Measurements from ENCODE around the gene MEGF11.

The MEGF11 gene

DNA sequence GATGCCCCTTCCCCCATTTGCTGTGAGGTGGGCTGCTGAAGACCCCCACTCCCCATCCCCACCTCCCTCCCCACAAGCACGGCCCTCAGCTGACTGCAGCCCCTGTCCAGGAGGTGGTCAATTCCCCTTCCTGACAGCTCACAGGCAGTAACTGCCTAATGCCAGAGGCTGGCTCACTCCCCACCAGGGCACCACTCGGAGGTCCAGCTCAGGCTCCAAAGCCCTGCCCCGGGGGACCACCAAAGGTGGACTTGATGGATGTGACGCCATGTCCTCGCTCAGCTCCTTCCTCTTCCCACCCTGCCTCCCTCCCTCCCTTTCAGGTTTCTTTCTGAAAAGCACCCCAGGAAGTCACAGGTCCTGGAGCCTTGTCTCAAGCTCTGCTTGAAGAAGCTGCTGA, 82.8 kb downstream of the MEGF11 start:
- ChIA-PET CTCF (interaction anchor here (1.5 to 1.7 kb wide), 2 partner anchors 11 to 13 kb away, joined by 3 to 4 read pairs; no protein-coding TSS in a partner anchor), POLR2A (no interaction called here)
- DNase-seq (ENCODE audit: extremely low spot score), result no peak
- TF ChIP-seq, protein P1, sequence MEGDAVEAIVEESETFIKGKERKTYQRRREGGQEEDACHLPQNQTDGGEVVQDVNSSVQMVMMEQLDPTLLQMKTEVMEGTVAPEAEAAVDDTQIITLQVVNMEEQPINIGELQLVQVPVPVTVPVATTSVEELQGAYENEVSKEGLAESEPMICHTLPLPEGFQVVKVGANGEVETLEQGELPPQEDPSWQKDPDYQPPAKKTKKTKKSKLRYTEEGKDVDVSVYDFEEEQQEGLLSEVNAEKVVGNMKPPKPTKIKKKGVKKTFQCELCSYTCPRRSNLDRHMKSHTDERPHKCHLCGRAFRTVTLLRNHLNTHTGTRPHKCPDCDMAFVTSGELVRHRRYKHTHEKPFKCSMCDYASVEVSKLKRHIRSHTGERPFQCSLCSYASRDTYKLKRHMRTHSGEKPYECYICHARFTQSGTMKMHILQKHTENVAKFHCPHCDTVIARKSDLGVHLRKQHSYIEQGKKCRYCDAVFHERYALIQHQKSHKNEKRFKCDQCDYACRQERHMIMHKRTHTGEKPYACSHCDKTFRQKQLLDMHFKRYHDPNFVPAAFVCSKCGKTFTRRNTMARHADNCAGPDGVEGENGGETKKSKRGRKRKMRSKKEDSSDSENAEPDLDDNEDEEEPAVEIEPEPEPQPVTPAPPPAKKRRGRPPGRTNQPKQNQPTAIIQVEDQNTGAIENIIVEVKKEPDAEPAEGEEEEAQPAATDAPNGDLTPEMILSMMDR (IDR thresholded peaks at IDR 0.05; ENCODE audit: control extremely low read depth, extremely low read depth, low read depth, missing control alignments), result no peak

DNA sequence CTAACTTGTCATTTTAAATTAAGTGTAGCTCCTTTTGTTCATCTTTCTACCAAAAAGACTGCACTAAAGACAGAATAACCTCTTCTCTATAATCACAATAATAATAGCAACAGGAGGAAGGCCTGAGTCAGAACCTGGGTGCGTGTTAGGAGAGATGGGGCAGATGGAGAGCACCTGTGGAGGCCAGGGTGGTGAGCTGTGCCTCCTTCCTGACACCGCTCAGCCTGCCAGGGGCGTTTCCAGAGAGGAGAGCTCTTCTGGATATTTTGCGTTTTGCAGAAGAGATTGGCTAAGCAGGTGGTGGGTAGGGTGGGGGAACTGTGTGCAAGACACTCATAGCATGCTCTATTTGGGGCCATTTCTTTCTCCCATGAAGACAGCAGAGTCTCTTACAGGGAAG, 83.5 kb downstream of the MEGF11 start:
- DNase-seq (ENCODE audit: extremely low spot score), result no peak
- ChIA-PET CTCF (interaction anchor here (1.5 to 1.7 kb wide), 2 partner anchors 10 to 12 kb away, joined by 3 to 4 read pairs; no protein-coding TSS in a partner anchor), POLR2A (no interaction called here)
- TF ChIP-seq, protein P1 (IDR thresholded peaks at IDR 0.05; ENCODE audit: control extremely low read depth, extremely low read depth, low read depth, missing control alignments), result no peak

DNA sequence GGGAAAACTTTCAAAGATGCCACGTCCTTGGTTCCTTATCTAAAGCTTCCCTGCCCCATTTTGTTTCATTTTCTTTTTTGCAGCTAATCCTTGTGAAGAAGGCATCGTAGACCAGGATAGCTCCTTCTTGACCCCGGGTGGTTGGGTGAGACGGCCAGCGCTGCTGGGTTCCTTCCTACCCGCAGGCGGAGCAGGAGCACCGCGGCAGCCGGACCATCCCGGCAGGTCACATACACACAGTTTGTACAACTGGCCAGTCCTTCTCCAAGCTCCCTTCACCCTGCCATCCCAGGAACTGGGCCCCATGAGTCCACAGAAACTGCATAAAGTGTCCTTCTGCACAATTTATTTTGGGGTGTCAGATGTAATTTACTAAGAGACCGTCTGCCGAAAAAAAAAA, 83.9 kb downstream of the MEGF11 start:
- no peak for DNase-seq (ENCODE audit: extremely low spot score)
- TF ChIP-seq, protein P1 (IDR thresholded peaks at IDR 0.05; ENCODE audit: control extremely low read depth, extremely low read depth, low read depth, missing control alignments), result no peak
- ChIA-PET CTCF (interaction anchor here (1.5 to 1.7 kb wide), 2 partner anchors 10 to 12 kb away, joined by 3 to 4 read pairs; no protein-coding TSS in a partner anchor), POLR2A (no interaction called here)

DNA sequence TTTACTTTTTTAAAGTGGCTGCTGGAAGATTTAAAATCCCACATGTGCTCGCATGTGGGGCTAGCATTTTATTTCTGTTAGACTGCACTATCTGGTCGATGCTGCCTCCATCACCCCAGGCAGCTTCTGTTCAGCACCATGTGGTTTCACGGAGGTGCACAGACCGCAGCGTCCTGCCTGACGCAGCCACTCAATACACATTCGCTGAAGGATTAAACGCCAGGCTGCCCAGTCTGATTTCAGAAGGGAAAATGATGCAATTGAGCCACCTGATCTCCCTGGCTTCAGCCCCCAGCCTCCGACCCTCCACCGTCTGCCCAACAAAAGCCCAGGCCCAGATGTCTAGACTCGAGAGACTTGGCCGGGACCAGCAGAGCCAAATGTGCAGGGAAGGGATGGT, 84.5 kb downstream of the MEGF11 start:
- CTCF ChIA-PET, result interaction anchor here (1.5 to 1.7 kb wide), 2 partner anchors 9 to 11 kb away, joined by 3 to 4 read pairs; no protein-coding TSS in a partner anchor
- no peak for DNase-seq (ENCODE audit: extremely low spot score)
- POLR2A ChIA-PET, result no interaction called here
- TF ChIP-seq, protein P1 (IDR thresholded peaks at IDR 0.05; ENCODE audit: control extremely low read depth, extremely low read depth, low read depth, missing control alignments), result no peak

DNA sequence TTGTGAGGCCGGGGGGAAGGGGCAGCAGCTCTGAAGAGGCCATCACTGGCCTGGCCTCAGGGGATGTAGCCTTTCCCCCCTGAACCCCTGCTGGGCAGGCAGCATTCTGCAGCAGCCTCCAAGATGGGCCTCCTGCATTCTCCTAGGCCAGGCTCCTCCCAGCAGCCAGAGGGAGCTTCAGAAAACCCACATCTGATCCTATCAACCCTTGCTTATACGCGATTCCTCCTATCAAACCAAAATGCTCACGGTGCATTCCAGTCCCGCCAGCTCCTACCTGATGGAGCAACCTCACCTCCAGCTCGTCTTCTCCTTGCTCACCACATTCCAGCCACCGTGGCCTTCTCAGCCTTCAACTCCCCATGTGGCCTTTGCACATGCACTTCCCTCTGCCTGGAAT, 85.7 kb downstream of the MEGF11 start:
- TF ChIP-seq, protein P1 (IDR thresholded peaks at IDR 0.05; ENCODE audit: control extremely low read depth, extremely low read depth, low read depth, missing control alignments), result no peak
- no peak for DNase-seq (ENCODE audit: extremely low spot score)
- POLR2A ChIA-PET, result interaction anchor here (0.5 kb wide), 1 partner anchor 37 kb away, joined by 3 read pairs; no protein-coding TSS in a partner anchor
- CTCF ChIA-PET, result interaction anchor here (1.1 kb wide), 1 partner anchor 9 kb away, joined by 6 read pairs; no protein-coding TSS in a partner anchor

DNA sequence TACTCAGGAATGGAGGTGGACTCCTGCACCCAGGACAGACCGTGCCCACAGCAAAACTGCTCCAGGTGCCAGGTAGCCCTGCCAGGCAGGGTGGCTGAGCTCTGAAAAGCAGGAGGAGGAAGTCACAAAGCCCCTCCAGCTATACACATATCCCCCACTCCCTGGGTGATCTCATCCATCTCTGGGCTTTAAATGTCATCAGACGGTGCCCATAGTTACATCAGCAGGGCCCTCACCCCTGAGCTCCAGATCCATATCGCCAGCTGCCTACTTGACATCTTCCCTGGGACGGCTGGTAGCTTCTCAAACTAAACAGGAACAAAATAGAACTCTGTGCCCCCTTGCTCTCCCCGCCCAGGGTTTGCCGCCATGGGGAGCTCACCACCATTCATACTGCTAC, 87.7 kb downstream of the MEGF11 start:
- CTCF ChIA-PET, result interaction anchor here (1.1 to 1.6 kb wide), 4 partner anchors 9 to 27 kb away, joined by 3 to 7 read pairs (median 3); no protein-coding TSS in a partner anchor
- TF ChIP-seq, protein P1 (IDR thresholded peaks at IDR 0.05; ENCODE audit: control extremely low read depth, extremely low read depth, low read depth, missing control alignments), result no peak
- no peak for DNase-seq (ENCODE audit: extremely low spot score)
- POLR2A ChIA-PET, result no interaction called here
